Motor neuron (in vitro differentiated cells): ENCODE results near the gene KCNH8. TPM values are rescaled to one million over a fixed set of nuclear protein-coding genes. Genes with fewer than 3 reads are reported as not detected.
"Not testable (repeated sequence)": the region's sequence is repeated elsewhere in the genome, so short reads cannot be mapped to it uniquely, and the experiment has no call there.

Experiments used
- ATAC-seq, 8 experiments: fragments of 200-7000 bp; cut with Tn5 transposase; replicated peaks in 6 of 8; 2 replicates each; pipeline ENCODE4 v1.8.0; 2021; ENCODE audit warnings: mild to moderate bottlenecking in 8 of 8, moderate library complexity in 8 of 8
- H3K27ac ChIP-seq, 2 donors: fragments of 250-450 bp; sonication (Bioruptor Pico); 2 replicates each; pipeline ENCODE4 v1.9.0; 2021; ENCODE audit warnings: antibody characterized with exemption in 2 of 2, mild to moderate bottlenecking in 2 of 2, moderate library complexity in 1 of 2
- H3K4me1 ChIP-seq, 2 donors: fragments of 250-450 bp; sonication (Bioruptor Pico); replicated peaks in 1 of 2; 2 replicates each; pipeline ENCODE4 v1.6.1; 2021; ENCODE audit warnings: antibody characterized with exemption in 2 of 2, mild to moderate bottlenecking in 2 of 2, moderate library complexity in 1 of 2
- H3K4me3 ChIP-seq, 5 donors: fragments of 250-450 bp; sonication (Bioruptor Pico); 2 replicates each; pipeline ENCODE4 v1.9.0; 2021; ENCODE audit warnings: antibody characterized with exemption in 5 of 5, mild to moderate bottlenecking in 5 of 5, moderate library complexity in 4 of 5
- WGBS, 10 experiments: fragments of 450-650 bp; shearing (Covaris generic); methylation state at CpG; one replicate each; pipeline ENCODE4 v1.0.0; 2022; 5-methylcytosine and 5-hydroxymethylcytosine counted together
- in situ Hi-C, 9 experiments: fragments of 400-800 bp; cut with MboI; loops; one replicate each; pipeline ENCODE4 v1.15.0; 2021; ENCODE audit warnings: low sequenced_read_pairs in 9 of 9, low pct_unique_long_range_greater_than_20kb in 2 of 9; ENCODE audit not compliant: unreplicated experiment in 9 of 9
- total RNA-seq, 8 experiments: library from RNA; unstranded; fragments of 300-600 nt; gene quantifications; 2 replicates each; pipeline versions ENCODE4 v1.2.3 to v1.2.4, GENCODE V29; 2022

Gene KCNH8
- total RNA-seq, 8 experiments from 2014 or later: 0.20 to 16.2 (median 6.9) TPM

GRCh38 chr3:19231792-19232461 lies 83.6 kb downstream of the KCNH8 start:
- in situ Hi-C loops: no loop called here
- Histone ChIP-seq H3K4me1 (peaks cover 0 to 9% of the 10 kb centered on the region in 2 donors), H3K4me3 (no peak overlapping the region), H3K27ac (no peak overlapping the region)
- ATAC-seq: no peak
- 19 to 100% (median 86%) methylated on average over 1 to 4 of the region's 4 CpGs for WGBS, 10 experiments

DNA sequence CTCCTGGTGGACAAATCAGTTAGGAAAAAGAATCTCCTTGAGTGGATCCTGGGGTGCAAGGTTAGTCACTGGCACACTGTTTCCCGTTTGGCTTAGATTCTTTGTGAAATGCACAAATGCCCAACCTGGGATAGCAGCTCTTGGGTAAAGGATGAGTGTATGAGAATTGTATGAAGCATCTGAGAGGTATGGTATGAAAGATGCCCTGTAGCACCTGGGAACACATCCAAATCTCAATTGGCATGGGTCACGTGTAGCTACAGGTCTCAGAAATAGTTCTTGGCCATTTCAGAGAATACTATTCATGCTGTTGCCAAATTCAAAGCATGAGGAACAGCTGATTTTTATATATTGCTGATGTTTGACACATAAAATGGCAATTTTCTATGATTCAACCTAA lies 84.3 kb downstream of the KCNH8 start:
- 0 to 95% (median 77%) methylated on average over 1 to 2 of the region's 2 CpGs; no CpG with 5 or more reads in 2 of the 10 experiments for WGBS, 10 experiments
- Histone ChIP-seq H3K4me1 (peaks cover 0 to 9% of the 10 kb centered on the region in 2 donors), H3K27ac (no peak overlapping the region), H3K4me3 (no peak overlapping the region)
- ATAC-seq: no peak
- in situ Hi-C loops: no loop called here

- H3K4me1 ChIP-seq, H3K4me3 ChIP-seq, ATAC-seq, in situ Hi-C loops, H3K27ac ChIP-seq: not testable (repeated sequence)
- 61 to 94% (median 79%) methylated on average over 1 to 18 of the region's 53 CpGs; no CpG with 5 or more reads in 3 of the 10 experiments for WGBS, 10 experiments
These were observed 85.8 kb downstream of the KCNH8 start for GRCh38 chr3:19233882-19234784.

DNA sequence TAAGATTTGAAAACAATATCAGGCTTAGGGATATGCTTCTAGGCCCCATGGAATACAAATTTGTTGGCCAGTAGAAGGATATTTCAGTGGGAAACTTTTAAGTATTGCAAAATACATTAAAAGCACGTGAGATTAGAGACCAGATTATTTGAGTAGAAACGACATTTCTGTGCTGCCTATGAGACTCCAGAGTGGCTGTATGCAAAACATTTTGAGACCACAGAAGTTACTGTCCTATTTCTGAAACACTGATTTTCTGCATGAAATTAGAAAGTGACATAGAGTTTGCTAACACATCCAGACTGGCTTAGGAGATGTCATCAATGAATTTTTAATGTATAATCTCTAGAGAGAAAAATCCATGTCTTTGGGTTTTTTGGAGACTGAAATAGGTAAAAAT lies 99.8 kb downstream of the KCNH8 start:
- ATAC-seq: no peak
- WGBS, 10 experiments: 0 to 96% (median 68%) methylated on average over 1 to 2 of the region's 2 CpGs; no CpG with 5 or more reads in 1 of the 10 experiments
- Histone ChIP-seq H3K4me3 (no peak overlapping the region), H3K27ac (no peak overlapping the region), H3K4me1 (no peaks in the 10 kb centered on the region)
- in situ Hi-C loops: no loop called here

DNA sequence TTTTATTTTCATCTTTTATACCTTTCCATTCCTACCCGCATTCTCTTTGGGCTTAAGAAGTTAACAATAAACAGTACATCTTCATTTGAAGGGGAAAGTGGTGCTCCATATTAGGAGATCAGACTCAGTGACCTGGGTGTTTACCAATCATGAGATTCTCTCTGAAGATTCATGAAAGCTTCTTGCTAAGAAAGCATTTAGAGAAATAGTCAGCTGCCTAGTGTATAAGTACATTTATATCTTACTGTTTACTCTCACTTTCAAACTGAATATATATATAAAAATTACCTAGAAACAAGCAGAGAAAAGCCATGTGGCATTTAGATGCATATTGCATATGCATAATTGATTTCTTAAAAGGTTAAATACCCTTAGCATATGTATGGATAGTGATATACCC lies 100.5 kb downstream of the KCNH8 start:
- 0 to 100% (median 67%) methylated on average over 1 of the region's 1 CpG; no CpG with 5 or more reads in 2 of the 10 experiments for WGBS, 10 experiments
- in situ Hi-C loops: no loop called here
- H3K4me1 ChIP-seq: no peaks in the 10 kb centered on the region
- H3K27ac ChIP-seq: no peak overlapping the region
- no peak overlapping the region for H3K4me3 ChIP-seq
- ATAC-seq: peak in 1 of 8 experiments; percentile 72

- Histone ChIP-seq H3K4me1 (no peaks in the 10 kb centered on the region), H3K27ac (no peak overlapping the region), H3K4me3 (no peak overlapping the region)
- 7 to 100% (median 83%) methylated on average over 1 to 6 of the region's 6 CpGs; no CpG with 5 or more reads in 1 of the 10 experiments for WGBS, 10 experiments
- in situ Hi-C loops: no loop called here
- no peak for ATAC-seq
These were observed 102.8 kb downstream of the KCNH8 start for GRCh38 chr3:19250959-19251610.

DNA sequence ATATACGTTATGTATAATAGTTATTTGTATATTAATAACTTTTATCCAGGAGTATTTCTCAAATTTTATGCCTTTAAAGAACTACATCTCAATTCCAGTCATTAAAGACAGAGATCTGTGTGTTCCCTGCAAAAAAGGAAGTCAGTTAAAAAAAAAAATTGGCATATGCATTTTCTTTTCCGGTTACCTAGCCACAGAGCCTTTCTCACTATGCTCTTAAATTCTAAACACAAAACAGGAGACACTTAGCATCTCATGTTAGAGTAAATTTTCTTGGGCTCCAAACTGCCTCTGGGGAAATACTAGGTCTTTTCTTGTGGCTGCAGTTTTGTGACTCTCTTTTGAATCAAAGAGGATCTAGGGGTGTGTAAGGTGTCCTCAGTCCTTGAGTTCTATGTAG lies 105.9 kb downstream of the KCNH8 start:
- 6 to 100% (median 75%) methylated on average over 1 to 2 of the region's 2 CpGs for WGBS, 10 experiments
- Histone ChIP-seq H3K4me3 (no peak overlapping the region), H3K4me1 (no peaks in the 10 kb centered on the region), H3K27ac (no peak overlapping the region)
- no peak for ATAC-seq
- in situ Hi-C loops: no loop called here

- WGBS, 10 experiments: 10 to 100% (median 92%) methylated on average over 1 to 5 of the region's 5 CpGs
- Histone ChIP-seq H3K4me3 (no peak overlapping the region), H3K4me1 (no peaks in the 10 kb centered on the region), H3K27ac (no peak overlapping the region)
- ATAC-seq: no peak
- in situ Hi-C loops: no loop called here
These were observed 106.6 kb downstream of the KCNH8 start for GRCh38 chr3:19254784-19255338.

- Histone ChIP-seq H3K4me3 (no peak overlapping the region), H3K27ac (no peak overlapping the region), H3K4me1 (no peaks in the 10 kb centered on the region)
- WGBS, 10 experiments: 0 to 91% (median 80%) methylated on average over 1 to 5 of the region's 5 CpGs; no CpG with 5 or more reads in 1 of the 10 experiments
- no peak for ATAC-seq
- in situ Hi-C loops: no loop called here
These were observed 108.0 kb downstream of the KCNH8 start for GRCh38 chr3:19256313-19256712.

GRCh38 chr3:19263606-19264005 lies 115.3 kb downstream of the KCNH8 start:
- H3K27ac ChIP-seq: no peak overlapping the region
- H3K4me3 ChIP-seq: no peak overlapping the region

DNA sequence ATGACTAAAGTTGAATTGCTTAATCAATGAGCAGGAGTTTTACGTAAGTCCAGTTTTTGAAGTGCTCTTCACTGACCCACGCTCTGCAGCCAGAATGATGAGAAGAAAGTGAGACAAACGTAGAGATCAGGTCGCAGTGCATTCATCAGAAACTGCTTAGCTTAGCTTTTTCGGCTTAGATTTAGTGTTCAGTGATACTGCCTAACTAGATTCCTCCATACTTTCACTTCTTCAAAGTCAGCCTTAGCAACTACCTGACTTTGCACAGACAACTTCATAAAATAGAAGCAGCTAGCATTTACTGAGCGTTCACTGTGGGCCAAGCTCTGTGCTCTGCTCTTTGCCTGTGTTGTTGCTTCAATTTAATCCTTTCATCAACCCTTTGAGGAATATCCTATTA lies 116.1 kb downstream of the KCNH8 start:
- in situ Hi-C loops: no loop called here
- Histone ChIP-seq H3K4me1 (peaks cover 4 to 16% of the 10 kb centered on the region in 2 donors), H3K27ac (no peak overlapping the region), H3K4me3 (no peak overlapping the region)
- WGBS, 10 experiments: 8 to 95% (median 82%) methylated on average over 2 to 6 of the region's 6 CpGs; no CpG with 5 or more reads in 1 of the 10 experiments
- no peak for ATAC-seq

More at GRCh38 chr3:19263606-19264005, 115.3 kb downstream of the KCNH8 start:
- 16 to 100% (median 83%) methylated on average over 1 to 3 of the region's 3 CpGs; no CpG with 5 or more reads in 3 of the 10 experiments for WGBS, 10 experiments
- in situ Hi-C loops: no loop called here
- ATAC-seq: no peak
- H3K4me1 ChIP-seq: peaks cover 4 to 16% of the 10 kb centered on the region in 2 donors

DNA sequence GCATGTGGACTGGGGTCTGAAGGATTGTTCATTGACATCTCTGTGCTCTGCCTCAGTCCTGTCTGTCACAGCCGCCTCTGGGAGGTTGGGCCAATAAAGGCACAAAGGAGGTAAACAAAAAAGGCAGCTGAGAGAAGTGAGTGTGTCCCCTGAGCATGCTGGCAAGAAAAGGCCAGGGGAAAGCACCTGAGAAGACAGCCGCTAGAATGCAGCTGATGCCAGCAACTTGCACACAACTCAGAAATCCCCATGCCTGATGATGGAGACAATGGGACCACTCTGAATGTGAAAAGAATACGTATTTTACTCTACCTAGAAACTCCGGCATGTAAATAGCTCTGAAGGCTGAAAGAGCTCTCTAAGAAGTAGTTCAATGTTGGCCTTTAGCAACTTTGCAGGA lies 118.7 kb downstream of the KCNH8 start:
- WGBS, 10 experiments: 7 to 76% (median 24%) methylated on average over 1 to 4 of the region's 4 CpGs; no CpG with 5 or more reads in 2 of the 10 experiments
- ATAC-seq: peak in 3 of 8 experiments; percentile 21 to 43 (median 38)
- H3K27ac ChIP-seq: no peak overlapping the region
- H3K4me3 ChIP-seq: no peak overlapping the region
- H3K4me1 ChIP-seq: peaks cover 4 to 16% of the 10 kb centered on the region in 2 donors
- in situ Hi-C loops: no loop called here
